T-cell (primary cell): ENCODE measurements around the gene STON2. TPM values are rescaled to one million over a fixed set of nuclear protein-coding genes. Genes with fewer than 3 reads are reported as not detected.

Source experiments
- ATAC-seq, 4 experiments: fragments of 200-7000 bp in 3 of 4; fragments of 150-1000 bp in 1 of 4; cut with Tn5 transposase; replicated peaks in 1 of 4; 1 replicate in 3 of 4; 2 replicates in 1 of 4; pipeline ENCODE4 v1.10.0; 2021; ENCODE audit warnings: moderate library complexity in 3 of 4, mild to moderate bottlenecking in 2 of 4, moderate number of reproducible peaks in 1 of 4
- CTCF ChIA-PET, 2 donors: fragments of 300-600 bp; sonication (Branson Sonifier 250); formaldehyde crosslinking; loops; one replicate each; lab custom pipeline; 2022; ENCODE audit warnings: antibody characterized with exemption in 2 of 2; lab: Charles Lee
- POLR2A ChIA-PET, 2 donors: fragments of 300-600 bp; sonication (Branson Sonifier 250); formaldehyde crosslinking; loops; one replicate each; lab custom pipeline; 2022; ENCODE audit warnings: antibody characterized with exemption in 2 of 2; lab: Charles Lee
- DNase-seq, 35 experiments: peaks; one replicate each; pipeline versions ENCODE4 v3.0.0 to v3.0.0-alpha.2; 2013 to 2023
- H3K27ac ChIP-seq: one replicate; pipeline ENCODE4 v1.5.1; 2013; ENCODE audit warnings: low read length
- H3K27me3 ChIP-seq, 2 experiments: replicated peaks in 1 of 2; 1 replicate in 1 of 2; 2 replicates in 1 of 2; pipeline versions ENCODE4 v1.6.1 to v1.7.0; 2013; ENCODE audit warnings: low read length in 1 of 2, mixed read lengths in 1 of 2; ENCODE audit not compliant: control insufficient read depth in 2 of 2, insufficient read depth in 2 of 2; ENCODE audit errors: extremely low read depth in 1 of 2
- H3K36me3 ChIP-seq, 2 donors: 1 replicate in 1 of 2; 2 replicates in 1 of 2; pipeline versions ENCODE4 v1.6.1 to v1.7.0; 2013; ENCODE audit warnings: low read length in 1 of 2; ENCODE audit not compliant: control insufficient read depth in 2 of 2, insufficient read depth in 1 of 2; ENCODE audit errors: extremely low read depth in 1 of 2
- H3K4me1 ChIP-seq, 2 experiments: 1 replicate in 1 of 2; 2 replicates in 1 of 2; pipeline versions ENCODE4 v1.6.1 to v1.7.0; 2013; ENCODE audit warnings: low read length in 2 of 2, mixed read lengths in 1 of 2; ENCODE audit not compliant: insufficient read depth in 2 of 2, control insufficient read depth in 1 of 2; ENCODE audit errors: extremely low read depth in 1 of 2
- H3K4me3 ChIP-seq, 2 donors: 1 replicate in 1 of 2; 2 replicates in 1 of 2; pipeline versions ENCODE4 v1.5.1 to v1.7.0; 2013; ENCODE audit warnings: mild to moderate bottlenecking in 2 of 2, low read length in 1 of 2, moderate library complexity in 1 of 2; ENCODE audit not compliant: control insufficient read depth in 1 of 2; ENCODE audit errors: extremely low read depth in 1 of 2
- H3K9me3 ChIP-seq: 2 replicates; pipeline ENCODE4 v1.7.0; 2013
- H3K27ac Mint-ChIP-seq, 2 donors: one replicate each; pipeline ENCODE4 v1.8.0; 2020 to 2021; ENCODE audit warnings: mild to moderate bottlenecking in 2 of 2, mixed read lengths in 2 of 2
- H3K27me3 Mint-ChIP-seq, 2 donors: one replicate each; pipeline ENCODE4 v1.8.0; 2021 to 2022; ENCODE audit warnings: mixed read lengths in 2 of 2
- H3K36me3 Mint-ChIP-seq: one replicate; pipeline ENCODE4 v1.8.0; 2021; ENCODE audit warnings: mixed read lengths
- H3K4me1 Mint-ChIP-seq, 3 donors: one replicate each; pipeline ENCODE4 v1.8.0; 2020 to 2022; ENCODE audit warnings: mixed read lengths in 3 of 3, mild to moderate bottlenecking in 1 of 3
- H3K4me3 Mint-ChIP-seq, 3 donors: one replicate each; pipeline ENCODE4 v1.8.0; 2020 to 2022; ENCODE audit warnings: mild to moderate bottlenecking in 3 of 3, mixed read lengths in 3 of 3, moderate library complexity in 3 of 3
- H3K9me3 Mint-ChIP-seq, 3 donors: one replicate each; pipeline ENCODE4 v1.8.0; 2020 to 2022; ENCODE audit warnings: mixed read lengths in 3 of 3
- WGBS: methylation state at CpG from one replicate; pipeline ENCODE4 v1.1.5; 2013; ENCODE audit warnings: missing lambda C conversion rate; ENCODE audit not compliant: insufficient coverage; 5-methylcytosine and 5-hydroxymethylcytosine counted together
- total RNA-seq, 35 experiments: library from RNA in 6 of 35; stranded (reverse) in 6 of 35; fragments of 120-200 nt in 1 of 35; gene quantifications; one replicate each; pipeline versions ENCODE4 v1.2.1 to v1.2.4 and lab custom pipeline; 2013 to 2026

STON2 gene
- total RNA-seq, 5 donors from 2014 or later (not counting 1 experiment from before 2014, with no cell fraction given) = 0.22 to 1.8 (median 0.40) TPM

DNA sequence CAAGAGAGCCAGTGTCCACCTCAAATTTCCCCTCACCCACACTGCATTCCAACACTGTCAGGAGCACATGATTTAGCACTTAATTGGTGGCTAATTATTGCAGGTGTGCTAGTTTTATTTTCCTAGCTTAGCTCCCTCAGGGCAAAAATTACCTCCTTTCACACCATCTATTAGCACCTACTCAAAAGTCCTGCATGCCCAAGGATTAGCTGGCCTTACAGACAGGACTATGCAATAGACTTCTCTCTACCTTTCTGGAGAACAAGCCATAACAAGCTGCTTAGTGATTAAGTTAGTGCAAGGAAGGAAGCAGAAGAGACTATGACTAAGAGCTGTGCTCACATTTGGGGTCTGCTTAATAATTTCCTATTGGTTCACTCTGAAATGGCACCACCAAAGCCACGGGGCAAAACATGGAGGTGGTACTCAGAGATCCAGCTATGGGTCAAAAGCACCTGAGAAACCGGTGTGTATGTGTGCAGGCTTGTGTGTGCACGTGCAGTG, 69.5 kb downstream of the STON2 start:
- H3K27ac Mint-ChIP-seq = no peak overlapping the region
- Histone ChIP-seq H3K9me3 (no peaks in the 10 kb centered on the region), H3K27ac (no peak overlapping the region), H3K27me3 (peaks cover 0 to 3% of the 10 kb centered on the region in 2 experiments), H3K36me3 (no peaks in the 10 kb centered on the region), H3K4me3 (no peak overlapping the region), H3K4me1 (no peaks in the 10 kb centered on the region)
- H3K4me1 Mint-ChIP-seq = no peaks in the 10 kb centered on the region
- CTCF ChIA-PET = no interaction called here
- 68% methylated on average over 3 of the region's 3 CpGs for WGBS
- H3K4me3 Mint-ChIP-seq = no peak overlapping the region
- H3K36me3 Mint-ChIP-seq = no peaks in the 10 kb centered on the region
- no peak for DNase-seq
- H3K9me3 Mint-ChIP-seq = no peaks in the 10 kb centered on the region
- ATAC-seq = no peak
- POLR2A ChIA-PET = interaction anchor here in 1 of 2 donors (0.6 kb wide), 1 partner anchor 296 kb away, joined by 4 read pairs; no protein-coding TSS in a partner anchor
- H3K27me3 Mint-ChIP-seq = peaks cover 7 to 8% of the 10 kb centered on the region in 2 donors

DNA sequence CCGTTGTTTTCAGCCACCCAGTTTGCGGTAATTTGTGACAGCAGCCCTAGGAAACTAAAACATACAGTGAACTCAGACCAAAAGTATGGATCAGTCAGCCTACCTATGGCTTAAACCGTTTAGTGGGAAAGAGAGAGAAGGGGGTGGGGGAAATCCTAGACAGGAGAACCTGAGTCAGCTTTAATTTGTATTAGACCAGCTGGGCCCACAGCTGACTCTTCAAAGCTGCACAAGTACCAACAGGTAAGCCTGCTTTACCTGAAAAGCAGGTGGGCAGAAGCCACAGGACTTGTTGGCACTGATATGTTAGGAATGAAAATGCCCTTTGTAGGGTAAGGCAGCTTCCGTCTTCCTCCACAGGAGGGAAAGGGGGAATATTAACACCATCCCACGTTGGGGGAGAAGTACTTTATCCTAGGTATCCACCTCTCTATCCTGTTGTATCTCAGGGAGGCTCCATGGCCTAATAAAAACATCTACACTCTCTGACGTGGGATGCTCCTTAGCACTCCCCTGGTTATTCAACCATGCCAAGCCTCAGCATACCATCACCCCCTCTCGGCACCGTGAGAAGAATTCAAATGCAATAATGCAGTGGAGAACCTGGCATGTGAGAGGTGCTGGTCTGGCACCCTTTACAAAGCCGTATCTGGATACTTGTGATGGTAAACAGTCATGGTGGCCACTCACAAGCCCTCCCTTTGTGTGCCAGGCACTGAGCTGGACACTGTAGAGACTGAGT, 70.3 kb downstream of the STON2 start:
- Mint-ChIP-seq H3K4me1 (no peaks in the 10 kb centered on the region), H3K27me3 (peaks cover 3 to 8% of the 10 kb centered on the region in 2 donors), H3K4me3 (no peak overlapping the region), H3K36me3 (no peaks in the 10 kb centered on the region), H3K27ac (no peak overlapping the region), H3K9me3 (no peaks in the 10 kb centered on the region)
- Histone ChIP-seq H3K9me3 (no peaks in the 10 kb centered on the region), H3K4me1 (no peaks in the 10 kb centered on the region), H3K4me3 (no peak overlapping the region), H3K27ac (no peak overlapping the region), H3K36me3 (no peaks in the 10 kb centered on the region), H3K27me3 (peaks cover 0 to 3% of the 10 kb centered on the region in 2 experiments)
- 82% methylated on average over 4 of the region's 9 CpGs for WGBS
- ChIA-PET POLR2A (no interaction called here), CTCF (no interaction called here)
- no peak for ATAC-seq
- no peak for DNase-seq

DNA sequence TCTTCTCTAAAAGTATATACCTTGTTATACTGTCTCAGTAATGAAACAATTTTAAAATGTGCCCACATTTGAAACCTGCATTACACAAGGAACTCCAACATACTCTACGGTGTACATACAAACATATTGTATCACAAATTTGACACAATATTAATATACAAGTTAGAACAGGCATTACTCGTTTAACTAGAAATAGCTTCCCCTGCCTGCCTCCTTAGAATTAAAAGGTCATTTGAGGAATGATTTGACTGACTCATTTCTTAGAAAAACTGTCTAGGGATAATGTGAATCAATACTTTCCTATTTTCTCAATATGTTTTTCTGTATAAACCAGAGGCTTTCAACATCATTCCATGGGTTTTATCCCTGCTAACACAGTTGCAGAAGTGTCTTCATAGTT, 73.7 kb downstream of the STON2 start:
- Mint-ChIP-seq H3K27me3 (peaks cover 7% of the 10 kb centered on the region in 2 donors), H3K27ac (no peak overlapping the region), H3K9me3 (no peaks in the 10 kb centered on the region), H3K4me3 (no peak overlapping the region), H3K4me1 (no peaks in the 10 kb centered on the region), H3K36me3 (no peaks in the 10 kb centered on the region)
- no CpG with 5 or more reads among the region's 2 CpGs for WGBS
- H3K9me3 ChIP-seq = no peaks in the 10 kb centered on the region
- ChIA-PET POLR2A (no interaction called here), CTCF (no interaction called here)
- DNase-seq (no peak), ATAC-seq (no peak)
- H3K4me1 ChIP-seq = no peaks in the 10 kb centered on the region
- H3K4me3 ChIP-seq = no peak overlapping the region
- H3K27ac ChIP-seq = no peak overlapping the region
- peaks cover 0 to 3% of the 10 kb centered on the region in 2 experiments for H3K27me3 ChIP-seq
- no peaks in the 10 kb centered on the region for H3K36me3 ChIP-seq

DNA sequence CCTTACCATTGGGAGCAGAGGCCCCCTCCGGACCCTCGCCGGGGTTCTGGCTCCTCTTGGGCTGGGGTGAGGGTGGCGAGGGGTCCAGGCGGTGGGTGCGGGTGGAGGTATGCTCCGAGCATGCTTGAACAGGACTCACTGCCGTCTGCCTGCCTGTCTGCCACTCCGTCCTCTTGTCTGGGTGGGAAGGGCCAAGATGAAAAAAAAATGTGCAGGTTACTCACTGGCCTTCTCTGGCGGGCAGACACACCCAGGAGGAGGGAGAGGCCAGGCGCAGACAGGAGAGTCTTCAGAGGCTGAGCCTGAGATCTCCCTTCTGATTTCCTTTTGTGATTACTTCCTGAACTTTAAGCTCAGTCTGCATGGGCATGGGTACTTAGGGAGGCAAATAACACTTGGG, 76.1 kb downstream of the STON2 start:
- Histone ChIP-seq H3K9me3 (no peaks in the 10 kb centered on the region), H3K36me3 (no peaks in the 10 kb centered on the region), H3K4me1 (no peaks in the 10 kb centered on the region), H3K4me3 (no peak overlapping the region), H3K27ac (no peak overlapping the region), H3K27me3 (peaks cover 0 to 3% of the 10 kb centered on the region in 2 experiments)
- H3K27ac Mint-ChIP-seq = no peak overlapping the region
- ChIA-PET CTCF (no interaction called here), POLR2A (no interaction called here)
- H3K9me3 Mint-ChIP-seq = no peaks in the 10 kb centered on the region
- no peak overlapping the region for H3K4me3 Mint-ChIP-seq
- DNase-seq (no peak), ATAC-seq (no peak)
- no peaks in the 10 kb centered on the region for H3K36me3 Mint-ChIP-seq
- peaks cover under 1 to 7% of the 10 kb centered on the region in 2 donors for H3K27me3 Mint-ChIP-seq
- H3K4me1 Mint-ChIP-seq = no peaks in the 10 kb centered on the region
- WGBS = 72% methylated on average over 11 of the region's 11 CpGs

- H3K4me3 Mint-ChIP-seq = no peak overlapping the region
- H3K4me1 Mint-ChIP-seq = no peaks in the 10 kb centered on the region
- no peaks in the 10 kb centered on the region for H3K9me3 ChIP-seq
- H3K36me3 ChIP-seq = no peaks in the 10 kb centered on the region
- H3K27me3 Mint-ChIP-seq = peaks cover 0 to 7% of the 10 kb centered on the region in 2 donors
- H3K27me3 ChIP-seq = no peaks in the 10 kb centered on the region
- DNase-seq (no peak), ATAC-seq (no peak)
- 80% methylated on average over 1 of the region's 2 CpGs for WGBS
- H3K9me3 Mint-ChIP-seq = no peaks in the 10 kb centered on the region
- no peak overlapping the region for H3K4me3 ChIP-seq
- no peaks in the 10 kb centered on the region for H3K4me1 ChIP-seq
- H3K36me3 Mint-ChIP-seq = no peaks in the 10 kb centered on the region
- ChIA-PET POLR2A (no interaction called here), CTCF (no interaction called here)
- H3K27ac Mint-ChIP-seq = no peak overlapping the region
- H3K27ac ChIP-seq = no peak overlapping the region
These were observed 77.0 kb downstream of the STON2 start for GRCh38 chr14:81323093-81323492.

DNA sequence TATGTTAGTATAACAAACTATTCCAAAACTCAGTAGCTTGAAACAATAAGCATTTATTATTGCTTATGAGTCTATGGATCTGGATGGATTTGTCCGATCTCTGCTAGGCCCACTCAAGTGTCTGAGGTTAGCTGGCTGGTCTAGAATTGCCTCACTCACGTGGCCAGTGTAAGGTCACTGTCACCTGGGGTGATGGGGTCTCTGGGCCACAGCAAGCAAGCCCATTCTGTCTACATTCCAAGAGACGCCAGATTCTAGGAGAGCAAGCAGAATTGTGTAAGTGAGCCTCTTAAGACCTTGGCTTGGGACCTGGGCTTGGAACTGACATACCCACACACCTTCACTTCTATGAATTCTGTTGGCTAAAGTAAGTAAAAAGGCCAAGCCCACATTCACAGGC, 80.2 kb downstream of the STON2 start:
- Histone ChIP-seq H3K4me1 (no peaks in the 10 kb centered on the region), H3K27ac (no peak overlapping the region), H3K4me3 (no peak overlapping the region), H3K36me3 (no peaks in the 10 kb centered on the region), H3K27me3 (no peaks in the 10 kb centered on the region), H3K9me3 (no peaks in the 10 kb centered on the region)
- Mint-ChIP-seq H3K27ac (no peak overlapping the region), H3K4me1 (no peaks in the 10 kb centered on the region), H3K27me3 (peaks cover 7% of the 10 kb centered on the region in 2 donors), H3K9me3 (no peaks in the 10 kb centered on the region), H3K36me3 (no peaks in the 10 kb centered on the region), H3K4me3 (no peak overlapping the region)
- ChIA-PET CTCF (no interaction called here), POLR2A (no interaction called here)
- ATAC-seq = no peak
- 65% methylated on average over 2 of the region's 3 CpGs for WGBS
- DNase-seq = no peak
